ENCODE measurements around the gene ITPR3.
"Not testable (repeated sequence)": the region's sequence is repeated elsewhere in the genome, so short reads cannot be mapped to it uniquely, and the experiment has no call there.

The ITPR3 gene

GRCh38 chr6:33610779-33611732 lies 10.1 kb upstream of the ITPR3 start:
- H3K27ac ChIP-seq = peak overlapping the region; percentile 56
- no peak for DNase-seq (ENCODE audit: low read depth, low spot score)

- no peak for DNase-seq (ENCODE audit: low read depth, low spot score)
- peak overlapping the region; percentile 77 for H3K27ac ChIP-seq
These were observed 7.9 kb upstream of the ITPR3 start for GRCh38 chr6:33613146-33613794.

GRCh38 chr6:33613795-33614168 lies 7.3 kb upstream of the ITPR3 start:
- peak; percentile 36 for DNase-seq (ENCODE audit: low read depth, low spot score)
- H3K27ac ChIP-seq = peak overlapping the region; percentile 77

GRCh38 chr6:33616113-33616512 lies 5.0 kb upstream of the ITPR3 start:
- no peak overlapping the region for H3K27ac ChIP-seq
- DNase-seq (ENCODE audit: low read depth, low spot score) = no peak

DNA sequence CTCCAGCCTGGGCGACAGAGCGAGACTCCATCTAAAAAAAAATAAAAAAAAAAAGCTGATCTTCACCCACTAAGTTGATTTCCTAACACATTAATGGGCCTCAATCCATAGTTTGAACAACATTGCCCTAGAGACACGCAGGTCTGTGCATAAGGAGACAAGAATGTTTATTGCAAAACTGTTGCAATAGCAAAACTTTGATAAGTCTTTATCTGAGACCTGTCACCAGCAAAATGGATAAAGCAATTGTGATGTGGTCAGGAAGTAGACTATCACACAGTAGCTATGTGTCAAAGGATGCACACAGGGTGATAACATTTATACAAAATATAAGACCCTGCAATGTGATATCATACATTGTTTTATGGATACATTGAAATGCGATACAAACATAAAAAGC lies 4.2 kb upstream of the ITPR3 start:
- H3K27ac ChIP-seq = no peak overlapping the region
- DNase-seq (ENCODE audit: low read depth, low spot score) = no peak

- no peak for DNase-seq (ENCODE audit: low read depth, low spot score)
- H3K27ac ChIP-seq = peak overlapping the region; percentile 97
These were observed 1.8 kb upstream of the ITPR3 start for GRCh38 chr6:33619166-33619840.

DNA sequence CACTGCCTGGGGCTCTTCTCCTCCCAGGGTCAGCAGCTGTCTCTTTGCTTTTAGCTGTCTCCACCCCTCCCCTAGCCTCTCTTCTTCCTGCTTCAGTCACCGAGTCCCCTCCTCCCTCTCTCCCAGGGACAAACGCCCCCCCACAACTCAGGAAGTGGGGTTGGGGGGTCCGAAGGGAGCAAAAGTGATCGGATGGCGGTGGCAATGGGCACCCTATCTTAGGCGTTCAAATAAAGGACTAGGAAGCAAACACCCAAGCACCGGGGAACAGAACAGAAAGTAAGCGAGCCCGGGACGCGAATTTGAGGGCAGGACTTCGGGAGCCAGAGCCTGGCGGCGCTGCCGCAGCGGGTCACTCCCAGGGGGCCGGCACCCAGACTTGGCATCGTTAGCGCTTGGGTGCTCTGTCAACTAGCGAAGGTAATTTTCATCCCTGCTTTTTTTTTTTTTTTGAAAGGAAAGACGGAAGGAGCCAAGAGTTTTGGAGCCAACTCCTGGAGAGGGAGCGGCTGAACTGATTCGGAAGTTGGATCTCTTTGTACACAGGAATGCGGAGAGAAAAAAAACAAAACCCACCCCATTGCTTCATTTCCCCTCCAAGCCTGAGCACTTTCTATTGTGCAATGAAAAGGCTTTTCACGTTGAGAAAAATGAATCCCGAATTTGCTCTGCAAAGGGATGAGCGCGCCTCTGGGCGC lies 815 bp upstream of the ITPR3 start:
- H3K27ac ChIP-seq = peak overlapping the region; percentile 97
- no peak for DNase-seq (ENCODE audit: low read depth, low spot score)

DNA sequence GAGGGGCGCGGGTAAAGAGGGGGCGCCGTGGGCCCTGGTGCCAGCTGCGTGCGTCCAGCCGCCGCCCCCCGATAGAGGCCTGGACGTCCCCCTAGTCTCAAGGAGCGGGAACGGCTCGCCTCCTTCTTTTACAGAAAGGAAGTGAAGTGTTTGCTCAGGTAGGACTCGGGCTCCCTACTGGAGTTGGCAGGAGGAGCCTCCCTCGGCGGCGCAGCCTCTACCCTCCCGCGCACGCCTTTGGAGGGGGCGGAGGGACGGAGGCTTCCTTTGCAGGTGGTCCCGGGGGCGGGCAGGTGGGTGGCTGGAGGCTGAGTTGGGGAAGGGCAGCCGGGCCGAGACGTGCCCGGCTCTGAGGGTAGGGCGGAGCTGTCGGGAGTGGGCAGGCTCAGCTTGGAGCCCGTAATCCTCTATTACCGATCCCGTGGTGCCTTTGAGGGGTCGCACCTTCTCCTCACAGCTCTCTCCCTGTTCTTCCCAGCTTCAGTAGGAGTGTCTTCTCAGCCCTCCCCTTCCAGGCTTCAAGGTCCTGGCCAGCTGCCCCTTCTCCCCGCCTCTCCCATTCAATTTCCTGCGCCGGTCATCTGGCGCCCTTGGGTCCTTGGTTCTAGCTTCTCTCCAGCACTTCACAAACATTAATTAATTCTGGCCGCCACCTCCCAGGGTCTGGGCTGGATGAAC lies 728 bp downstream of the ITPR3 start:
- no peak for DNase-seq (ENCODE audit: low read depth, low spot score)
- peak overlapping the region; percentile 97 for H3K27ac ChIP-seq

GRCh38 chr6:33622456-33623431 lies 1.6 kb downstream of the ITPR3 start:
- peak overlapping the region; percentile 97 for H3K27ac ChIP-seq
- DNase-seq (ENCODE audit: low read depth, low spot score) = no peak

DNA sequence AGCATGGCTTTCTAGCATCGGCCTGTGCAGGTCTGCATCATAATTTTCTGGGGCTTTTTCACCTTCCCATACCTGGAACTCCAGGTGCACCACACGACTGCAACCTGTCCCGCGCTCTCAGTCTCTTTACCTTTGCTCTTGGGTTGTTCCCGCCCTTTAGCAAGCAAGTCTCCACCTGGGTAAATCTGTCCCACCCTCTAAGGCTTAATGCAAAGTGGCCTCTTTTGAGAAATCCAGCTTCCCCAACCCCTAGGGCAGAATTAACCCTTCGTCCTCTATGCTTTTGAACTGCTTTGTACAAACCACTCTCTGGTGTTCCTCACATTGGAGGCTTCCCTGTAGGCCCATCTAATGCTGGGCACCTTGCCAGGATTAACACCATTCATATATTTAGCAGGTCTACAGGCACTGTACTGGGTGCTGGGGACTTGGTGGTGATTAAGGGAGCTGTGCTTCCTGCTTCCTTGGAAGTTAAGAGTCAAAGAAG lies 2.8 kb downstream of the ITPR3 start:
- no peak for DNase-seq (ENCODE audit: low read depth, low spot score)

GRCh38 chr6:33624856-33625255 lies 3.7 kb downstream of the ITPR3 start:
- no peak overlapping the region for H3K27ac ChIP-seq
- no peak for DNase-seq (ENCODE audit: low read depth, low spot score)

More for the DNA sequence above, 2.8 kb downstream of the ITPR3 start:
- H3K27ac ChIP-seq = peak overlapping the region; percentile 97

GRCh38 chr6:33627876-33628275 lies 6.8 kb downstream of the ITPR3 start:
- no peak overlapping the region for H3K27ac ChIP-seq
- DNase-seq (ENCODE audit: low read depth, low spot score) = no peak

DNA sequence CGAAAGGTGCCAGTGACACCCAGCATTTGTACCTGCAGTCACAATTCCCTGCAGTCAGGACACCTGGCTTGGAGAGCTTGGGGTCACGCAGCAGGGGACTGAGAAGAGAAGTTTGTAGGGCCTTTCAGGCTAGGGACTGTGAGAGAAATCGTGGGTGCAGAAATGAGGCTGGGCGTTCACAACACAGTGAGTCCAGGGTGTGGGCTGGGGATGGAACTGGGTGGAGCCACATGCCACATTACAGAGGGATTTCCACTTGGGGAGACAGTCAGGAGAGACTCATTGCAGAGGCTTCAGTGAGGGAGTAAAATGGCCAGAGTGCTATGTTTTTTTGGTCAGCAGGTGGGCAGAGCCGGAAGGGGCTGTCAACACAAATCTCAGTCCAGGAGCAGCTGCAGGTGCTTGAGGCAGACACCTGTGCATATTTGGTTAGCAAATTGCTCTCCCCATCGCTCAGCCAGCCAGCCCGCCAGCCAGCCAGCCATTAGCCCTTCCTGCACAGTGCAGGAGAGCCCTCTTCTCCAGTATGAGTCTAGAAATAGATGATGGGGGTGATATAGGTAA lies 7.4 kb downstream of the ITPR3 start:
- no peak overlapping the region for H3K27ac ChIP-seq
- no peak for DNase-seq (ENCODE audit: low read depth, low spot score)

DNA sequence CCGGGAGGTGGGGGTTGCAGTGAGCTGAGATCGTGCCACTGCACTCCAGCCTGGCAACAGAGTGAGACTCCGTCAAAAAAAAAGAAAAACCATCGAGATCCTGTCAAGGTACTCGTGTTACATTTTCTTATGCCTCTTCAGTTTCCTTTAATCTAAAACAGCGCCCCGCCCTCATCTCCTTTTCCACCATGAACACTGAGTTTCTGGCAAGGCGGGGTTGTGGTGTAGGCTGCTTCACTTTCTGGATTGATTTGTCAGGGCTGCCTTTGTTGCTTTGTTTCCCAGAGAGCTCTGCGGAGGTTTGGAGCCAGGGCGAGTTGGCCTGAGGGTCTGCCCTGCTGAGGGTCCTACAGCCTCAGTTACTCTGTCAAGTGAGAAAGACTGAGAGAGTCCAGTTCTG lies 8.9 kb downstream of the ITPR3 start:
- no peak for DNase-seq (ENCODE audit: low read depth, low spot score)
- H3K27ac ChIP-seq = peak overlapping the region; percentile 23

DNA sequence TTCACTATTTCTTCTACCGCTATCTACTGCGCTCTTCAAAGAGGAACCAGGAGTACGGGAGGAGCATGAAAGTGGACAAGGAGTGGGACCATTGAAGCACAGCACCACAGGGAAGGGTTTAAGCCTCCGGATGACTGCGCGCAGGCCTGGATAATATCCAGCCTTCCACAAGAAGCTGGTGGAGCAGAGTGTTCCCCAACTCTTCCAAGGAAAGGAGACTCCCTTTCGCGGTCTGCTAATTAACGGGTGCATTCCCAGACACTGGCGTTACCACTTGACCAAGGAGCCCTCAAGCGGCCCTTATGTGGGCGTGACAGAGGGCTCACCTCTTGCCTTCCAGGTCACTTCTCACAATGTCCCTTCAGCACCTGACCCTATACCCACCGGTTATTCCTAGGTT lies 10.4 kb downstream of the ITPR3 start:
- DNase-seq (ENCODE audit: low read depth, low spot score); H3K27ac ChIP-seq: not testable (repeated sequence)

GRCh38 chr6:33631971-33632557 lies 10.9 kb downstream of the ITPR3 start:
- DNase-seq (ENCODE audit: low read depth, low spot score) = no peak

GRCh38 chr6:33632558-33633039 lies 11.5 kb downstream of the ITPR3 start:
- DNase-seq (ENCODE audit: low read depth, low spot score) = no peak
- peak overlapping the region; percentile 45 for H3K27ac ChIP-seq

More at GRCh38 chr6:33631971-33632557, 10.9 kb downstream of the ITPR3 start:
- H3K27ac ChIP-seq = no peak overlapping the region

DNA sequence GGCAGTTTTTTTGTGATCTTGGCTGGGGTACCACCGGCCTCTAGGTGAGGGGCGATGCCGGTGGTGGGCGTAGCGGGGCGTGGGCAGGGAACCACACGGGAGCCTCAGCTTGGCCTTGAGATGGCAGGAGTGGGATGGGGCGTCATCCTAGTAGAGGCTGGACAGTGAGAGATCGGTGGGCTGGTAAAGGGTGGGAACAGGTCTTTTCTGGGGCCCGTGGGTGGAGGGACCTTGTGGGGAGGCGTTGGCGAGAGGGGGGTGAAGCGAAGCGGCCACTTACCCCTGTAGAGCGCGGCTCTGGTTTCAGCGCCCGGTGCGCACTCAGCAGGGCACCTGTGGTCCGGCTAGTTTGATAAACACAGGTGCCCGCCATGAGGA lies 12.0 kb downstream of the ITPR3 start:
- H3K27ac ChIP-seq = peak overlapping the region; percentile 45
- DNase-seq (ENCODE audit: low read depth, low spot score) = no peak

Data from epithelial cell of prostate (primary cell).